ENCODE data around the gene TK1.
A peak's percentile ranks its signal among the peaks of the same experiment; 100 is the strongest.

- TF ChIP-seq CTCF (IDR thresholded peaks at IDR 0.05; ENCODE audit: insufficient read depth, low read length) (no peak), GABPA (IDR thresholded peaks at IDR 0.05; ENCODE audit: low read depth) (no peak), POLR2AphosphoS5 (IDR thresholded peaks at IDR 0.05; ENCODE audit: low read depth) (peak; percentile 94), REST (IDR thresholded peaks at IDR 0.05; ENCODE audit: insufficient replicate concordance, low read depth) (no peak)
These were observed at the start of gene TK1, which contains the start of gene AFMID for GRCh38 chr17:78186692-78187595.
